ENCODE measurements around the gene P4HB.

- no peak for TF ChIP-seq CTCF (IDR thresholded peaks at IDR 0.05)
- no peak for TF ChIP-seq POLR2A (IDR thresholded peaks at IDR 0.05)
Measured at GRCh38 chr17:81813861-81814683, 46.3 kb downstream of the P4HB start.
